ENCODE results near the gene EPN2.

Gene EPN2

GRCh38 chr17:19341641-19342610 is 104.8 kb downstream of the EPN2 start:
- POLR2A ChIA-PET: interaction anchor here (1.4 kb wide), 1 partner anchor 12 kb away, joined by 4 read pairs; no protein-coding TSS in a partner anchor

GRCh38 chr17:19342611-19343255 is 105.6 kb downstream of the EPN2 start:
- no peak for DNase-seq (ENCODE audit: low read depth, low spot score)
- POLR2A ChIA-PET: no interaction called here
- CTCF ChIA-PET: interaction anchor here (0.8 to 1.1 kb wide), 4 partner anchors 10 to 113 kb away, joined by 3 to 4 read pairs (median 4); no protein-coding TSS in a partner anchor
- TF ChIP-seq, protein P1, sequence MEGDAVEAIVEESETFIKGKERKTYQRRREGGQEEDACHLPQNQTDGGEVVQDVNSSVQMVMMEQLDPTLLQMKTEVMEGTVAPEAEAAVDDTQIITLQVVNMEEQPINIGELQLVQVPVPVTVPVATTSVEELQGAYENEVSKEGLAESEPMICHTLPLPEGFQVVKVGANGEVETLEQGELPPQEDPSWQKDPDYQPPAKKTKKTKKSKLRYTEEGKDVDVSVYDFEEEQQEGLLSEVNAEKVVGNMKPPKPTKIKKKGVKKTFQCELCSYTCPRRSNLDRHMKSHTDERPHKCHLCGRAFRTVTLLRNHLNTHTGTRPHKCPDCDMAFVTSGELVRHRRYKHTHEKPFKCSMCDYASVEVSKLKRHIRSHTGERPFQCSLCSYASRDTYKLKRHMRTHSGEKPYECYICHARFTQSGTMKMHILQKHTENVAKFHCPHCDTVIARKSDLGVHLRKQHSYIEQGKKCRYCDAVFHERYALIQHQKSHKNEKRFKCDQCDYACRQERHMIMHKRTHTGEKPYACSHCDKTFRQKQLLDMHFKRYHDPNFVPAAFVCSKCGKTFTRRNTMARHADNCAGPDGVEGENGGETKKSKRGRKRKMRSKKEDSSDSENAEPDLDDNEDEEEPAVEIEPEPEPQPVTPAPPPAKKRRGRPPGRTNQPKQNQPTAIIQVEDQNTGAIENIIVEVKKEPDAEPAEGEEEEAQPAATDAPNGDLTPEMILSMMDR (IDR thresholded peaks at IDR 0.05; ENCODE audit: insufficient read depth, low read length, missing control alignments): no peak
- H3K4me3 ChIP-seq (ENCODE audit: low read depth, low read length): no peak overlapping the region

More at GRCh38 chr17:19341641-19342610, 104.8 kb downstream of the EPN2 start:
- DNase-seq (ENCODE audit: low read depth, low spot score): no peak
- TF ChIP-seq, protein P1 (IDR thresholded peaks at IDR 0.05; ENCODE audit: insufficient read depth, low read length, missing control alignments): no peak
- CTCF ChIA-PET: interaction anchor here (0.8 to 2.0 kb wide), 5 partner anchors 9 to 21 kb away, joined by 3 to 9 read pairs (median 4); partner anchors contain the start of gene B9D1
- H3K4me3 ChIP-seq (ENCODE audit: low read depth, low read length): no peak overlapping the region

DNA sequence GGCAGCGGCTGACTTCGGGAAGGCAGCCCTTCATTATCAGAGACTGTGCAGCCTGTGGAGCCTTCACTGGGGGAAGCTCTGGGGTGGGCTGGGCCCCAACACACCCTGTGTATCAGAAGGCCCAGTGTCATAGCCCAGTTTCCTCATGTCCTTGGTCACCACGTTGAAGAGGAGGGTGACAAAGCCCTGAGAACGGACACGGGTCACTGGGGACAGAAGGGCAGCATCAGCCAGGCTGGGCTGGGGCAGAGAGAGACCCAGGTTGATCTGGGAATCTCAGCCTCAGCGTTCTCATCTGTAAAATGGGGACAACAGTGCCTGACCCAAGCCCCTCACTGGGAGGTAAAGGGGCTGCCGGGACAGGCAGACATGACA is 106.1 kb downstream of the EPN2 start:
- POLR2A ChIA-PET: no interaction called here
- H3K4me3 ChIP-seq (ENCODE audit: low read depth, low read length): no peak overlapping the region
- TF ChIP-seq, protein P1 (IDR thresholded peaks at IDR 0.05; ENCODE audit: insufficient read depth, low read length, missing control alignments): no peak
- DNase-seq (ENCODE audit: low read depth, low spot score): no peak
- CTCF ChIA-PET: interaction anchor here (0.8 to 1.1 kb wide), 3 partner anchors 10 to 113 kb away, joined by 3 to 4 read pairs (median 3); no protein-coding TSS in a partner anchor

DNA sequence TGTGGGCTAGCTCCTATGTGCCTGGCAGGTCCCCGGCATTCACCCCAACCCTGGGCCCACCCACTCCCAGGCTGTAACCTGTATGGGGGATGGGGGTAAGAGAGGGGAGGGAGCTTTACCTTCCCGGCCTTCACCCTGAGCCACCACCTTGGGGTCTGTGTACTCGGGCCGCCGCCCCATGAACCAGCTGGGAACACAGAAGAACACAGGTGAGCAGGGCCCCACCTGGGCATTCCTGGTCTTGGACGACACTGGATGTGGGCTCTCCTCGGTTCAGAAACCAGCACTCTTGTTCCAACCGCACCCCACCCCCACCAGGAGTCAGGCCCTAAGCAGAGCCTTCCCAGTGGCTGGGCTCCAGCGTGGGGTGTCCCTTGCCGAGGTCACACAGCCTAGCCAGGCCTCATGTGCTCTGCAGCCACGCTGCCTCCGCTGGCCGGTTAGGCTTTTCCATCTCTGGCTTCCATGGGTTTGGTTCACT is 106.5 kb downstream of the EPN2 start:
- TF ChIP-seq, protein P1 (IDR thresholded peaks at IDR 0.05; ENCODE audit: insufficient read depth, low read length, missing control alignments): no peak
- H3K4me3 ChIP-seq (ENCODE audit: low read depth, low read length): no peak overlapping the region
- CTCF ChIA-PET: interaction anchor here (0.8 to 1.1 kb wide), 2 partner anchors 103 to 112 kb away, joined by 3 to 4 read pairs; no protein-coding TSS in a partner anchor
- POLR2A ChIA-PET: no interaction called here
- no peak for DNase-seq (ENCODE audit: low read depth, low spot score)

- ChIA-PET POLR2A (no interaction called here), CTCF (interaction anchor here (2.3 kb wide), 1 partner anchor 10 kb away, joined by 8 read pairs; no protein-coding TSS in a partner anchor)
- DNase-seq (ENCODE audit: low read depth, low spot score): no peak
- H3K4me3 ChIP-seq (ENCODE audit: low read depth, low read length): no peak overlapping the region
- TF ChIP-seq, protein P1 (IDR thresholded peaks at IDR 0.05; ENCODE audit: insufficient read depth, low read length, missing control alignments): no peak
Measured at GRCh38 chr17:19344311-19345066, 107.3 kb downstream of the EPN2 start.

Data from AG04449 (cell line).